Hepatic stellate cell (primary cell): Measurements from ENCODE around the gene CCDC12.
A peak's percentile ranks its signal among the peaks of the same experiment; 100 is the strongest.

Experiments used
- DNase-seq: peaks from one replicate; pipeline ENCODE4 v3.0.0; 2011; ENCODE audit warnings: low spot score

CCDC12 gene

DNA sequence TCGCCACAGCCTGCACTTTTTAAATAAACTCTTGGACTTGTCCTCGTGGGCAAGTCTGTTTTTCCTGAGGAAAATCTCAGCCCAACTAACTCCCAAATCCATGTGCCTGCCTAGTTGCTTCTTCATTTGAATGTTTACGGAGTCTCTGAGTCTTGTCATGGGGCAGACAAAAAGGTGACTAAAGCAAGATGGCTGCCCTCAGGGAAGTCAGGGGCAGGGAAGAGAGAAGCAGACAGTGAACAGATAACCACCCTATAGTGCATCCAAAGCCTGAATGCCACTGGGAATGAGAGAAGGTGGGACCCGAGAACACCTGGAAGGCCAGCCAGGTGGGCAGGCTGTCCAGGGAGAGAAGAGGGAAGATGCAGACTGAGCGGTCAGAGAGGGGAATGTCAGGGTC, 21.4 kb downstream of the CCDC12 start:
- DNase-seq = no peak

DNA sequence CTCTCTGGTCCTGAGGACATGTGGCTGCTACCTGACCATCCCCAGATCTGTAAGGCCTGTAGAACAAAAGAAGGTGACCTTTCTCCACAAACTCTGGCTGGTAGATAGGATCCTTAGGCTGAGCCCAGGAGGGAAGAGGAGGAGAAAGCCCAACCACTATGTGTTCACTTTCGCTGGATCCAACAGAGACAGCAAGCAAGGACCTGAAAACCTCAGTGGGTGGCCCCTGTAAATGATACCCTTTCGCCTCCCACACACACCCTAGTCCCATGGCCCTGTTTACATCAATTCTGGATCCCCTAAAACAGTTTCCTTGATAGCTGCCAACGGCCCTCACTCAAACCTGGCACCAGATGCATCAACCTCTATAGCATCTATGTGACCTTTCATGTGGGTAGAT, 22.4 kb downstream of the CCDC12 start:
- DNase-seq = no peak

DNA sequence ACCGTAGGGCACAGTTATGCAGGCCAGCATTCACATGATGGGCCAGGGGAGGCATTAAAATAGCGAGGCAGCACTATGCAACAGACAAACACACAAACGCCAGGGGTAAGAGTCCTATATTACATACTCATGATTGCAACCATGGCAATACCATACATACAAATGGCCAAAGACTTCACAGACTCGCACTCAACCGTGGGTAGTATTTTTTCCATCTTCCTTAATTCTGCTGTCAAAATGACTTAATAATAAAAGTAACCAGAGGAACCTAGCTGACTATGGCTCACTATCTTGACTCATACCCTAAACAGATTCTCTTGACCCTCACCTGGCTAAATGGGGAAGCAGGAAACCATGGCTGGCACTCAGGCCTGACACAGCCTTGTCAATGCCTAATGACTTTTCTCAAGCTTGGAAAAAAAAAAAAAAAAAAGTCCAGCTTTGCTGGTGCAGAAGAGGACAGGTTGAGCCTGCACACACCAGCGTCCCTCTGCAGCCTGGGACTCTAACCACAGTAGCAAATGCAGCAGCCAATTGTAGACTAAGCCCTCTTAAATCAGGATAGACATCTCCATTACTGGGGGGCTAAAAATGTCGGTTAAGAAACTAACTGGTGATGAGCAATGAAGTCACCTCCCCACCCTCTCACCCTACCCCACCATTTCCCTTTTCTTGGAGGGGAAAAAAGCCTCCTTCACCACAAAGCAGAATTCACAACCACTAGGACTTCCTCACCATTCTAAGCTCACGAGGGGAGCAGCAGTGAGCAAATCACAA, 23.1 kb downstream of the CCDC12 start:
- DNase-seq = no peak

DNA sequence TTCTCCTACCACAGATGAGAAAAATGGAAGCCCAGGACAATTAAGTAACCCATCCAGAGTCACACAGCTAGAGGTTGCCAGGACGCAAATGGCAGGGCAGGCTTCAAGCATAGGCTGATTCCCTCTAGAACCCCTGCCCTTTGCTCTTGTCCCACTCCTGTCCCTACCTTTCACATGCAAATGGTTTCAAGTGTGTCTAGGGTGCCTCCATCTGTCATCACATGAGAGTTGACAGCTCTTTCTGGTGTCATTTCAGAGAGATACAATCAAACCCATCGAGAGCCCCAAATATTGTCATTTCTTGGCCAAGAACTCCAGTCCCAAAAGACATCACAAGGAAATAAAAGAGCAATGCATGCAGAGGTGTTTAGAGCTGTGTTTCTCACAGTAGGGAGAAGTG, 23.7 kb downstream of the CCDC12 start:
- no peak for DNase-seq

DNA sequence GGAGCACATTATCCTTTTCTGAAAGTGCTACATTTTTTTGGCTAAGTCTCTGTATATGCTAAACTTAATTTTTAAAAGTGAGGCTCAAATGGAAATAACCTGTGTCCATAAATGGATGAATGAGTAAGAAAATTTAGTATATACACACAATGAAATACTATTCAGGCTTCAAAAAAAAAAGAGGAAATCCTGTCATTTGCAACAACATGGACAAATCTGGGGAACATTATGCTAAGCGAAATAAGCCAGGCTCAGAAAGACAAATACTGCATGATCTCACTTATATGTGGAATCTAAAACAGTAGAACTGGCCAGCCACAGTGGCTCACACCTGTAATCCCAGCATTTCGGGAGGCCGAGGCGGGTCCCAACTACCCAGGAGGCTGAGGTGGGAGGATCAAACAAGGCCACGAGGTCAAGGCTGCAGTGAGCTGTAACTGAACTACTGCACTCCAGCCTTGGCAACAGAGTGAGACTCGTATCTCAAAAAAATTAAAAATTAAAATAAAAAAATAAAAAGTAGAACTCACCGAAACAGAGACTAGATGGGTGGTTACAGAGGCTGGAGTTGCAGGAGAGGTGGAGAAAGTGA, 25.8 kb downstream of the CCDC12 start:
- no peak for DNase-seq

DNA sequence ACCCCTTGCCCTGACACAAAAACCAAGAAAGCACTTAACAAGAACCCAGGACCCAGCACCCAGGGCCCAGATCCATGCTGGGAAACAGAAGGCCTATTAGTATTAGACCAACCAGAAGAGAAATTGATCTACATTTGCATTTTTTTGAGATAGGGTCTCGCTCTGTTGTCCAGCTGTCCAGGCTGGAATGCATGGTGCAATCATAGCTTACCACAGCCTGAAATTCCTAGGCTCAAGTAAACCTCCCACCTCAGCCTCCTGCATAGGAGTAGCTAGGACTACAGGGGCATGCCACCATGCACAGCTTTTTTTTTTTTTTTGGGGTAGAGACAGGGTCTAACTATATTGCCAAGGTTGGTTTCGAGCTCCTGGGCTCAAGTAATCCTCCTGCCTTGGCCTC, 26.4 kb downstream of the CCDC12 start:
- no peak for DNase-seq

DNA sequence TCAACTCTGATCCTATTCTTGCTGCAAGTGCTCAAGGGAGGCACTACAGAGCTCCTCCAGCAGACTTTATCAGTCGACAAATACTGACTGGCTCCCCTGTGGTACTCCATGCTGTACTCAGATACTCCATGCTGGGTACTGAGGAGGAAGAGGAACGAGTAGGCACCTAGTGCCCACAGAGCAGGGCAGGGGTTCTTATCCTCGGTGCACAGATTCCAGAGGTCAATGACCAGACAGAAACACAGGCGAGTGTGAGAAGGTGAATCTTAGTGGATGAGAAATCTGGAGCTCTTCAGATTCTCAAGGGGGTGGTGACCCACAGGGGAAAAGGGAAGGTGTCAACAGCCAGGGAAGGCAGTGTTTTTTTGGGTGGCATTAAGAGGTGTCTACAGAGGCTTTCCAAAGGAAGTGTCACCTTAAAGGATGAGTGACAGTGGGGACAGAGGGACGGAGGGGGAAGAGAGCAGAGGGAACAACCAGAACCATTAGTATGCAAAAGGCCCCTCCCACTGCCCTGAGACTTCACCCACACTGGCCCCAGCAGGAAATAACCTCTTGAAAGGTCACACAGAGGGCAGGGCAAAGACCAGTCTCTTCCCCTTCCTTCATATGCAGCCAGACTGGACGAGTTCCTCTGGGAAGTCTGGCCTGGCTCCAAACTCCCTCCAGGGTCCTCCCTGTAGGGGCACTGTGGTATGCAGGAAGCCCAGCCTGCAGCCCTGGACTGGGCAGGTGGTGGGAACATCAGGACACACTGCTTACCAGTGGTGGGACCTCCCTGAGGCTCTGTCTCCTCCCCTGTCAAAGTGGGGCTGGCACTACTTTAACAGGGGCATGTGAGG, 27.5 kb downstream of the CCDC12 start:
- DNase-seq = no peak

DNA sequence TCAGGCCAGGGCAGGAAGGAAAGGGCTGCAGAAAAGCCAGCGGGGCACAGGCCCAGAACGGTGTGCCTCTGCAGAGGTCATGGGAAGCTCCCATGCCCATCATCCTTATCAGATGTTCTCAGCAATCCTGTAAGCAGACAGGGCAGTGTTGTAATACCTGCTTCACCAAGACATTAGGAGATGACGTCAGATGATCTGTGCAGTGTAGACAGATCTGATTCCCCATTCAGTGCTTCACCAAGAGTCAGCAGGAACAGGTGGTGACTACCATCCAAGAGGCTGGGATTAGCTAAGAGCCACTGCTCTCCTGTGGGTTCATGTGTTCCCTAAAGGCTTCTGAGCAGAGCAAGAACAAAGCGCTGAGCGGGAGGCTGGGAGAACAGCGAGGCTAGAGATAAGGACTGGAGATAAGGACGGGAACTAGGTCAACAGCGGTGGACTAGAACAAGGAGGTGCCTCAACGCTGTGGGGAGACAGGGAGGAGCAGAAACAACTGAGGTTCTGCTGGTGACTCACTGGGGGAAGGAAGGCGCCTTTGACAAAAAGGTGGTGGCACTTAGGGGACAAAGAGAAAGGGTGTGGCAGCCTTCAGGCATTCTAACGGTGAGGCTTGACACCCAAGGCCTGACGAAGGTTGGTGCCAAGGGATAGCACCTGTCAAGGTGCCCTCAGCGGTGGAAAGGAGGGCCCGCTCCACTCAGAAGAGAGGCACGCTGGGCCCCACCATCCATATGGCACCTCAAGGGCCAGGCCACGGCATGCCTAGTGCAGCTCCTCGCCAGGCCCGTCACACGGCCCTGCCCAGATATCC, 28.4 kb downstream of the CCDC12 start:
- DNase-seq = no peak

DNA sequence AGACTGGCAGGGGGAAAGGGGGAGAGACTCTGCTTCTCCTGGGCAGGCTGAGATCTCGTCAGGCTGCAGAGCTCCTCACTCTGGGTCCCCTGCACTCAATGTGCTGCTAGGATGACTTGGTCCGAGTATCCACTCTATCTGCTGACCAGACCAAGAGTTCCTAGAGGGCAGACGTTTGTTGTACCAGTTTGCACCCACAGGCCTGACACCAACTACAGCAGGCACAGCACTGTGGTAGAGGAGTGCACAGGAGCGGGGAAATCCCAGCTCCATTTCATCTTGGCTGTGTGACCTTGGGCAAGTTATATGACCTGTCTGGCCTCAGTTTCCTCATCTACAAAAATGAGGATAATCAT, 29.0 kb downstream of the CCDC12 start:
- DNase-seq = no peak

DNA sequence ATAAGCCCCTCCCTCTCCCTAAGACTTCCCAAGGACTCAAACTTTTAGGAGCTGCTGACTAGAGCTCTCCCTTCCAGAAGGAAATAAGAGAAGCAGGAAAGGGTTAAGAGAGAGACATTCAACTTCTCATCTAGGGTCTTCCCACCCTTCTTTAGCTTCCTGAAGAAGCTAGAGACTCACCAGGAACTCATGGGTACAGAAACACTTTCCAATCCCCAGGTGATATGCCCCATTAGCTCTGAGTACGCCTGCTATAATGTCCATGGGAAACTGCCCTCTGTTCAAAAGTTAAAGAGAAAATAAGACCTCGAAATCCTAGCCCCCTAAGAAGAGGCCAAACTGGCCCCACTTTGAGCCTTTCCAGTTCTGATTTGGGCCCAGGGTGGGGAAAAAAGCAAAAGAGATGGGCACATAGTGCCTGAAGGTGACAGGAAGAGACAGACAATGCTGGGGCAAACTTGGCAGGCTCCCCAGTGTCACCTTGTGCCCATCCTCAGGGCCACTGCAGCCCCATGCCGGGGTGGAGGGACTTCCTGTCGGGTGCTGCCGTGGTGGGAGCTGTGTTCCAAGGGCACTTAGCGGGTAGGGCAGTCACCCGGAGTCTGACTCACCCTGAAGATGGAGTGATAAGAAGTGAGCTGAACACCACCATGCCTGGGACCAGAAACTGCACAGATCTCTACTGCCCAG, 29.5 kb downstream of the CCDC12 start:
- DNase-seq = peak; percentile 61

DNA sequence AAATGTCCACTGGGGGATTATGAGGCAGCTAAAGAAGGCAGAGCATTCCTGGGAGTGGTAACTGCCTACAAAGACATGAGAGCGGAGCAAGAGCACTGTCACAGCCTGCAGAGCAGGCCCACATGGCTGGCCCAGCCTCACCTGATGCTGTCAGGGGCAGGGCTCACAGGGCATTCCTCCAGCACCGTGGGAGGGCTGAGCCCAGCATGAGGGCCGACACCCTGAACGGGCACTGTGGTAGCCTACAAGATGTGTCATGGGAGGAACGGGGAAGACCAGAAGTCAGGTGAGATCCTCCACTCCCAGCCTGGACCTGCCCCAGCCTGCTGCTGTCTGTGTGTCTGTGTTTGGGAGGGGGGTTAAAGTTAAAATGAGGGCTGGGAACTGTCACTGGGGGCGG, 30.1 kb downstream of the CCDC12 start:
- DNase-seq = no peak

DNA sequence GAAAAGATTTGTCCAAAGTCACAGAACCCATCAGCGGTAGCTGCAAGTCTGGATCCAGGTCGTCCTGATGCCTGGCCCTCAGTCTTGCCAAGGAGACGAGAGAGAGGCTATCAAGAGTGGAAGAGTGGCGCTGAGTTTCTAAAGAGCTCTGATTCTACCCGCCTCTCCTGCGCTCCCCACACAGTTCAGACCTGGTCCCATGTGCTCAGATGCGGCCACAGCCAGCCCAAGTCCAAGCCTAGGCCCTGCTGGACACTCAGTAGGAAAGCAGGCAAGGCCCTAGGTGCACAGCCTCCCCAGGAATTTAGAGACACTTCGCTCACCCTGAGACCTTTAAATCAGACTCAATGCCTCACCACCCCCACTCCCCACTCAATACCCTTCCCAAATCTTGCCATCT, 32.4 kb downstream of the CCDC12 start:
- no peak for DNase-seq

DNA sequence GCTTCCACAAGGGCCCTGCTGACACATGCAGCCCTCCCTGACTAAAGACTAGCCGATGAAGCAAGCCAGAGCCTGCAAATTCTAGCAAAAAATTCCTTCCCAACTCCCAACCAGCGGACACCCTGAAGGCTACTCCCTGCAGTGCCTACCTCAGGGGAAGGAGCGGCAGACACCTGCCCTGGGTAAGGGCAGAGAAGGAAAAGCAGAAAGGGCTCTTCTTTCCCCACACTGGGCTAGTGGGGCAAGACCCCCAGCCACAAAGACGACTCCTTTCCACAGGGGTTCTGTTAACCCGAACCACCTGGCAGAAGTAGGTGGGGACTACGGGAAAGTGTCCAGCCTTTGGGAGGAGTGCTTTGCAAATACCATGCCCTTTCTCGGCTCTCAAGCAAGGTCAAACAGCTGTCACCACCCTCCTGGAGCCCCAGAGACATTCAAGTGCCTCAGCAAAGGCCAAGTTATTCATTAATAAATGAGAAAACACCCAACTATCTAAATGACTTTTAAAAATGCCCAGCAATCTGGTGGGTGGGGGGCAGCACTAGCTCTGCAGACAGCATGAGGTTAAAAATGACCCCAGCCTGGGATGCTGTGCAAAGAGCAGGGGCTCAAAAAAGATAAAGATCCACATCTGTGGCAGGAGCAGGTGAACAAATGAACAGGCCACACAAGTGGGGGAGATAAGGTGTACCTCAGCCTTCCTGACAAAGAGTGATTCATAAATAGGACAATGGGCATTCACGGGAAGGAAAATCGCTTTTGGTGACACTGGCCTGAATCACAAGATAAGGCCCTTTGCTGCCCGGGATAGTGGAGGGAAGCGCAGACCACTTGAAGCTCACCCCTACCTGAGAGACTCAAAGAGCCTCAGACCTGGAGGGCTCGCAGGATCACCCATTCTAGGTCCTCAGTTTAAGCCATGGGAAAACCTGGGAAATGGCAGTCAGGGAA, 33.0 kb downstream of the CCDC12 start:
- DNase-seq = no peak

DNA sequence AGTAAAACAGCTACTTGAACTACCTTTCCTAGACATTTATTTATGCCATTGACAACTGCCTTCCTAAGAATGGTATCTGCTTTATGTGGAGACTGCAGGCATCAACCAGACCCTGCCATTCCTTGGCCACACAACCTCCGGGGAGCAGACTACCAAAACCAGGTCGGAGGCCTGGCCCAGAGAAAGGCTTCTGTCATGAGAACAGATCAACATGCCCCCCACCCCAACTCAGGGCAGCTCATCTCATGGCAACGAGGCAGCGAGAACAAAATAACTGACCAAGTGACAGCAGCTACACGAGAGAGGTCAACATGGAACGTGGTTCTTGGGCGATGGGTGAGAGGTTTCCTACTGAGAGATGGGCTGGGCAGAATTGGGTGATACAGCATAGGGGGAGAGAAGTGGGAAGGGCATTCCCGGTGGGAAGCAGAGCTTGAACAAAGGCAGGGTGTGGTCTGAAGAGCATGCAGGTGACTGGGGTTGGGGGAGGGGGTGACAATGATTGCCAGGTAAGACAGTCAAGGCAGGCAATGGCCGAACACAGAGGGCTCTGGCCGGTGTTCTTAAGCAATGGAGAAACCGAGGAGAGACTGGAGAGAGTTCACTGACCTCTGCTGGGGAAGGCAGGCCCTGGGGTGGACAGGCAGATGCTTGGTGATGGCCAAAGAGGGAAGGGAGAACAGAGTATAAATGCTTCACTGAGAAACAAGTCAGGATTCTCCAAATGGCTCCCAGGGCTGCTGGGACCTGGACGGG, 33.9 kb downstream of the CCDC12 start:
- DNase-seq = no peak

DNA sequence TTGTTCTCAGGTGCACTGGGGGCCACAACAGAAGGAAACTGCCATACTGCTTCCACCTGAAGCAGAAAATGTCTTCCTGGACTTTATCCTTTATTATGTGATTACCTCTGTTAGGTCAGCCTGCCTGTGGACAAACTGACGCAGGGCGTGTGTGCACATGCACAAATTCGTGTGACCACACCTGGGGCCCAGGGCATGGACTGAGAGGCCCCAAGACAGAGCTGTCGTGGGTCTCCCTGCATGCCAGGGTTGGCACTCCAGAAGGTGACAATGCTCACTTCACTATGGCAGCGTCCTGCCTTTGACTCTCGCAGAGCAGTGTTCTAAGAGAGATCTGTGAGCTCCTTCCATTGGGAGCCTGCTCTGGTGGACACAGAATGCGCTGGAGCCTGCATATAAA, 34.5 kb downstream of the CCDC12 start:
- no peak for DNase-seq

DNA sequence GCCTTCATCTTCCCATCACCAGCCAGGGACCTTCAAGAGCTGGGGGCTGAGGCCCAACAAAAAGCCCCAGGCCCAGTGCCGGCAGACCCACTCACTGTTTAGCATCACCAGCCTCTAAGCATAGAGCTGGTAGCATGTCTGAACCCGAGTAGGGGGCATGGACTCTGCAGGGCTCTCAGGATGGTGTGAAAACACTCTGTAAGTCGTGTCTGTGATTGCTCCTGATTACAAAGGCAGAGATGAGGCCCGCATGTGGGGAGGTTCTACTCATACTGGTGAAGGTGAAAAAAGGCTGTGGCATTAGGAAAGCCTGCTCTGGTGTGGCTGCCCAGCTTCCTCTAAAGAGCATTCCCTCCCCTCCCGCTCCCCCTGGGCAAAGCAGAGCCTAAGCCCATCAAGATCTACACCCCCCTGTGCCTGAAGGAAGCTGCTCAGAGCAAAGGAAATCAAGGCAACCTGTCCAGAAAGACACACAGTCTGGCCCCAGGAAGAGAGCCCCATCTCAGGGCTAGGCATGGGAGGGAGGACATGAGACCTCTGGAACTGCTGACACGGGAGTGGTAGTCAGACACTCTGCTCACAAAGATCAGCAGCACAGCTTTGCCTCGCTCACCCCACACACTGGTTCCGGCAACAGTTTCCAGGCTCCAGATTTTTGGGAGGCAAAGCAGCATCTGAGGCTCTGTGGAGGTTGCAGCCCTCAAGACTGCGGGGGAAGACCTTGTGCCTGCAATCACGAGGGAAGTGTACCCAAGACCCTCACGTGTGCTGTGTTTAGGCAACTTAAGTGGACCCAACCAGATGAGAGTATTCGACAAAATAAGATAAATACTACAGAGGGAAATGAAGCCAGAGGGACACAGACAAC, 36.7 kb downstream of the CCDC12 start:
- no peak for DNase-seq

DNA sequence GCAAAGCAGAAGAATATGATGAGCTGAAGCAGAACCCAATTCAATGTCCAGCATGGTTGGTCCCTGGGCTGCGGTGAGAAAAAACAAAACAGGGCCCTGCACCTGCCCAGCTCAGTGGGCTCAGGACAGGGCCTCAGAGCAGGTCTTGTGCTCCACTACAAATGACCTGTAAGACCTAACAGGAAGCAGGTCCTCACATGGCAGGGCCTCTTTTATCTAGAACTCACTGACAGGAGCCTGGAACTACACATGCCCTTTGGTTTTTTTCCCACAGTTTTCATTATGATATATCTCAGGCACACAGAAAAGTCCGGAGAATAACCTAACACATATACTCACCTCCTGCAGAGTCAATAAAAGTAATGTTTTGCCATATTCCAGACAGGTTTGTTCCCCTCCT, 38.4 kb downstream of the CCDC12 start:
- DNase-seq = no peak

DNA sequence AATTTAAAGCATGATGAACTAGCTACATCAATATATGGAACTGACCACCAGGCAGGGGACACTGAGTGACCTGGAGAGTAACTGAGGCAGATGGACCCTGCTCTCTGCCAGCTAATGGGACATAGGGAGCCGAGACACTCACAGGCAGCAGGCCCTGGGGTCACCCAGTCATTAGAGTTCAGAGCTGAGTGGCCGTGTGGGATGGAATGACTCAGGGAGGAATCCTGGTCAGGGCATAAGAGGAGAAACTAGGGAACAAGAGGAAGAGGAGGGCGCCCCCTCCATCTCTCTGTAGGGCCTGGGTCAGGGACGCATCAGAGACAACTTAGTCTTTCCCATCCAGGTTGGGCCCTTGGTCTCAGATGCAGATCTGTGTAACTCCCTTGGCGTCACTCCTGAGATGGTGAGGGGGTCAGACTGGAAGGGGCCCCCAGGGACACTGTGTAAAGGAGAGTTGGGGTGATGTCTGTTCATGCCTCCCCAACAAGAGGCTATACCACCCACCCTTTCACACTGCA, 39.8 kb downstream of the CCDC12 start:
- peak; percentile 57 for DNase-seq
